ENCODE results near the gene METTL22.

GRCh38 chr16:8685617-8686016, 64.1 kb downstream of the METTL22 start:
- TF ChIP-seq, protein P1, sequence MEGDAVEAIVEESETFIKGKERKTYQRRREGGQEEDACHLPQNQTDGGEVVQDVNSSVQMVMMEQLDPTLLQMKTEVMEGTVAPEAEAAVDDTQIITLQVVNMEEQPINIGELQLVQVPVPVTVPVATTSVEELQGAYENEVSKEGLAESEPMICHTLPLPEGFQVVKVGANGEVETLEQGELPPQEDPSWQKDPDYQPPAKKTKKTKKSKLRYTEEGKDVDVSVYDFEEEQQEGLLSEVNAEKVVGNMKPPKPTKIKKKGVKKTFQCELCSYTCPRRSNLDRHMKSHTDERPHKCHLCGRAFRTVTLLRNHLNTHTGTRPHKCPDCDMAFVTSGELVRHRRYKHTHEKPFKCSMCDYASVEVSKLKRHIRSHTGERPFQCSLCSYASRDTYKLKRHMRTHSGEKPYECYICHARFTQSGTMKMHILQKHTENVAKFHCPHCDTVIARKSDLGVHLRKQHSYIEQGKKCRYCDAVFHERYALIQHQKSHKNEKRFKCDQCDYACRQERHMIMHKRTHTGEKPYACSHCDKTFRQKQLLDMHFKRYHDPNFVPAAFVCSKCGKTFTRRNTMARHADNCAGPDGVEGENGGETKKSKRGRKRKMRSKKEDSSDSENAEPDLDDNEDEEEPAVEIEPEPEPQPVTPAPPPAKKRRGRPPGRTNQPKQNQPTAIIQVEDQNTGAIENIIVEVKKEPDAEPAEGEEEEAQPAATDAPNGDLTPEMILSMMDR (IDR thresholded peaks at IDR 0.05), result no peak
- no peak for TF ChIP-seq EZH2 (IDR thresholded peaks at IDR 0.05; ENCODE audit: borderline replicate concordance, insufficient read depth, low read depth, low read length, poor library complexity, severe bottlenecking)

Measured in B cell (primary cell).